Fibroblast of gingiva (primary cell): ENCODE measurements around the gene UNC119B.

Source experiments
- DNase-seq: peaks from one replicate; pipeline ENCODE4 v3.0.0-alpha.2; 2011; ENCODE audit warnings: low read depth

The UNC119B gene

DNA sequence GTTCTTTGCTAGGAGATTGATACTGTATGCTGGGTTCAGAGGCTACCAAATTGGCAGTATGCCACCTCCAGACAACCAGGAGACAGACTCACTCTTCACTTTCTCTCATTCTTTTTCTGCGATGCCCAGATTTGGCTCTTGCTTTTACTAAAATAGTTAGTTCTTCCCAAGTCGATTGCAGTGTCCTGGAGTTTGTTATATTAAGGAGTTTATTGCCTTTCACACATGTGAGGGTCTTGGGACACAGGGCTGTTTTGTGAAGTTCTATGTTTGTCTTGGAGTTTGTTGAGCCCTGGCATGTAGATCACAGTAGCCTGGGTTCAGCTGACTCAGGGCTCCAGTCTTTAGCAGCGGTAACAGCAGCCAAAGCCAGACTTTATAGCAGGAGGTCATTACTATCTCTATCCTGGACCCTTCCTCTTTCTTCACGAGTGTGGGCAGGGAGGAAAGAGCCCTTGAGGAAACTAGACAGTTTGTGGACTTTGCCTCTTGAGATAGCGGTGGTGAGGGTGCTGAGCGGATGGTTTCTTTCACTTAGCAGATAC is 21.7 kb upstream of the UNC119B start:
- peak; percentile 27 for DNase-seq

DNA sequence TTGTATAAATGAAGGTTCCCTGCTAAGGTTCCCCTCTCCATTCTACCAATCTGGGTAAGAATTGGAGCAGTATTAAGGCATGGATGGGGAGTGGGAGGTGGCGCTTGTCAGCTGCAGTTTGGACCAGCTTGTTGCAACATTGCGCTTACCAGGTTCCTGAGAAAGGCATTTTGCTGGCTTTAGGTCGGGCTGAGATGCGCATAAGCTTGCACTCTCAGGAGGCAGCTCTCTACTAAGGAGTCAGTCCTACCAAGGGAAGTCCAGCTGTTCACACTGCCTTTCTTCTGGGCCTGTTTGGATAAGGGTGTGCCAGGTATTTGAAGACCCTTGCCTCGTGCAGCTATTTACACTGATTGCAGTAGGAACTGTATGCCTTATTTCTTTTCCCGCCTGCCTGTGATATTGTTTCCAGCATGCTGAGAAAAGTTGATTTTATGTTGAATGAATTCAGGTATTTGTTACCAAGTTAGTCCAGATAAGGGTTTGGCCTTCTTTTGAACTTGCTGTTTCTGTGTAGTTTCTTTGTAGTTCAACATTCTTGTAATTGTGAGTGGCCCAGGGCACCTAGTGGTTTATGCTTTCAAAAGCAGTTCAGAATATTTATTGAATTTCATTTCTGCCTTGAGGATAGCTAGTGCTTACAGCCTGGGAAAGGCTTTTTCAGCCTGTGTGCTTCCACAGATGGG is 20.7 kb upstream of the UNC119B start:
- no peak for DNase-seq

DNA sequence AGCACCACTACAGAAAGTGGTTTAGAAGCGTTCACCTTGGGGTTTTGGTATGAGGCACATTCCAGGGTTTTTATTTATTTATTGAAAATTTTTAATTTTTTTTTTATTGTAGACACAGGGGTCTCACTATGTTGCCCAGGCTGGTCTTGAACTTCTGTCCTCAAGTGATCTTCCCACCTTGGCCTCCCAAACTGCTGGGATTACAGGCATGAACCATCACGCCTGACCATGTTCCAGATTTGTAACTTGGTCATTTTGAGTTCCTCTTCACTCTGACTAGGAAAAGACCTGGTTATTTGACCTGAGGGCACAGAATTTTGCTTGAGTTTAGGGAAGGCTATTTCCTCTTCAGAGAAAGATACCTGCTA is 20.2 kb upstream of the UNC119B start:
- DNase-seq, result no peak

DNA sequence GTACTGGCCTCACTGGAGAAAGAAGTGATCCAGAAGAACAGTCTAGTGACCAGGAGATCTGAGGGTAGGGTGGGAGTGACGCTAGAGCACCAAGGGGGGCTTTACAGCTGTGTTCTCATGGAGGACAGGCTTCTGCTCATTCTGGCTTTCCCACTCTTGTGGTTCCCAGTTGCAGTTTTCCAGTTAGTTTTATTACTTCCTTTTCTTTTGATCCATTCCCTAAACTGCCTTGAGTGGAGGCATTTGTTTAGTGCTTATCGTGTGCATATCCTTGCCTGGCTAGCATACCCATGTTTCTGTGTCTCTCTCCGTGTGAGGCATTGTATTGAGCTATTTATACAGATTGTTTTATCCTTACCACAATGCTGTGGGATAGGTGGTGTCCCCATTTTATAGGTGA is 19.3 kb upstream of the UNC119B start:
- no peak for DNase-seq

DNA sequence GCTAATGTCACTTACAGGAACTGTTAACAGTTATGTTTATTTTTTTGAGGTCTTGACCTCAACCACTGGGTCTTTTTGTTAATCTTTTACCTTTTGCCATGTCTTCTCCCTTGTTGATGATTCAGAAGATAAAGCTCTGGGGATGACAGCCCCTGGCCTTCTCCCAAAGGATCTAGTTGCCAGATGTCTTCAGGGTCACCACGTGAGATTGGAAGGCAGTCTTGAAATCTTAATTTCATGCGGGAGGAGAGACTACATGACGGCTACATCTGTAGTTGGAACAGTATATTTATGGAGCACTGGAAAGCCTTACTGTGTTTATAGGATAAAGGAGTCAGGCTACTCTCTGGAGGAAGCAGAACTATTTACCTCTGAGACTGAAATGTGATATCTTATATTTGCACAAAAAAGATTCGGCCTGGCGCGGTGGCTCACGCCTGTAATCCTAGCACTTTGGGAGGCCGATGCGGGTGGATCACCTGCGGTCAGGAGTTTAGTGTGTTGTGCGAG is 17.7 kb upstream of the UNC119B start:
- DNase-seq, result no peak

DNA sequence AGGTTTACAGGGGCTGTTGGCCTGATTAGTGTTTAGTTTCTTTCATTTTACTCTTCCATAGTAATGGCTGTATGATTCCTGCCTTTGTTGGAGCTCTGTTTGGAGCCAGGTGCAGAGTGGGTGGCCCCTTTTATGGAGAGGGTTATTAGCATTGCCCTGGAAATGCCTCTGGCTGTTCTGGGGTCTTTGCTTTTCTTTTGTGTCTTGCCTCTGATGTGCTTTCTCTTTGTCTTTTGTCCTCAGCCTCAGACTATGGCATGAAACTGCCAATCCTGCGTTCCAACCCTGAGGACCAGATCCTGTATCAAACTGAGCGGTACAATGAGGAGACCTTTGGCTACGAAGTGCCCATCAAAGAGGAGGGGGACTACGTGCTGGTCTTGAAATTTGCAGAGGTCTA is 16.4 kb upstream of the UNC119B start:
- no peak for DNase-seq

DNA sequence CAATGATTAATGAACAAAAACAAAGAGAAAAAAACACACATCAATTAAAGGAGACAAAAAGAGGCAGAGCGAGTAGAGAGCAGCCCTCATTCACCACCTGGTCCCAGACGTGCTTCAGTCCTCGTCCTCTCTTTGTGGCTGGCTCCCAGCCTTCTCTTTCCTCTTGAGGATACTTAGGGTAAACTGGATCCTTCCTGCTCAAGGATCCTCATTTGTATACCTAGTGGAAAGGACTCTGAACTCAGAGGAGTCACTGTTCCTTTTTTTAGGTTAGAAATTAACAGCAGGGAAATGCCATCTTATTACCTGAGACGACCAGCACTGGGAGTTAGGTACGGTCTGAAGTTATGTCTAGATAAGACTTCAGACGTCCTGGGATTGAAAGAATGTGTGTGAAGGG is 13.6 kb upstream of the UNC119B start:
- DNase-seq, result no peak

DNA sequence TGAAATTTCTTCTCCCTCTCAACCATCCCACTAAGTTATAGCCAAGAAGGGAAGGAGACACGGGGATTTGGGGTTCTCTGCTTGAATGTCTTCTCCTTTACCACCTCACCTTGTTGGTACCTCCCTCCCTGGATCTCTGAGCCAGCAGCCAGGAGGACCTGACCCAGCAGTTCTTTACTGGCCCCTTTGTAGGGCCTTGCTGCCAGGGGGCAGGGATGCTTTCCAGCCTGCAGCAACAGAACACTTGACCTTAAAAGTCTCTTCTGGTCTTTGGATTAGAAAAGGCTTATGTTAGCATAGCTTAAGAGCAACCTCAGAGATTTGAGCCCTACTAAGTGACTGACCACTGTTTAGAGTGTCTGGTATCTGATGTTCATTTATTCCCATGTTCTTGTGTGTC is 12.9 kb upstream of the UNC119B start:
- no peak for DNase-seq

DNA sequence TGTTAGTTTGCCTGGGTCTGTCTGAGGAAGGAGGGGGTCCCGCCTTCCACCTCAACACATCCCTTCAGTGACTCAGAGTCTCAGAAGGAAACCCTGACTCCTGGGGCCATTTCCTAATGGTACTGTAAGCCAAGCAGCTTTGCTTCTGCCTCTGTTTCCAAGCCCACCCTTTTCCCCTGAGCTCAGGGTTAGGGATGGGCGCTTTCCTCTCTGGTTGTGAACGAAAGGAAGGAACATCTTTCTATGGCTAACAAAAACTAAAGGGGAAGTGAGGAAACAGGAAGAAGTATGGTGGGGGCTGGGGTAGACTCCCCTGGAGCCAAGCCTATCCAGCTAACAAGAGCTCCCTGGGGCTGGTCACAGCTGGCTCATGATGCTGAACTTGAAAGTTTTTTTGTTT is 11.6 kb upstream of the UNC119B start:
- no peak for DNase-seq

DNA sequence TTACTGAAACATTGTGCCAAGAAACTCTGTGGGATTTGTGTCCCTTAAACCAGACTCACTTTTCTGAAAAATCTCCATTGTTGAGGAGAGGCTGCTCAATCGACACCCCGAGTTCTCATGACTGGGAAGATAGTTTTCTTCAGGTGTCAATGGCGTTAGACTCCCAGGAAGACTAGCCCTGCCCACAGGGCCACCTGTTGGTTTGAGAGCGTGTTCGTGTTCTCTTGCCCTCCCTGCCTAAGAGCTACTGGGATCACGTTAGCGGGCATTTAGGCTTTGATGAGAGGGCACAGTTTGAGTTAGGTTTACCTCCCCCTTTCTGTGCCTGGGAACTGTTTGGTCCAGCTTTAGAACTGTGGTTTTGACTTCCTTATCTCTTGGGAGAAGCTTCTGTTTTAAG is 10.7 kb upstream of the UNC119B start:
- no peak for DNase-seq

DNA sequence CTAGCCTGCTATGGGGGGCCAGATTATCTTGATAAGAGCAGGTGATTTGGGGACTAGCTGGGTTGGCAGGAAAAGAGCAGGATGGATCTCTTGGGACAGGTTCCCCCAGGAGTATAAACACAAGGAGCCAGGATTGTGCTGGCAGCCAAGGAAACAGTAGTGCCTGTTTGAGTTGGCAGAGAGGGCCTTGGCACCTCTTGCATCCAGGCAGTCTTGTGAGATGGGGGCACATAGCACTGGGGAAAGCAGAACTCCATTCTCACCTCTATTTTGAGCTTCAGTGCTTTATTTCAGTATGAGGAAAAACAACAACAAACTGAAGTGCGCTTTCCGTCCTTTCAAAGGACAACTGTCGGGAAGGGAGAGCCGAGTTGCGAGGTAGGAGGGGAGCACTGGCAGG is 9.4 kb upstream of the UNC119B start:
- no peak for DNase-seq

DNA sequence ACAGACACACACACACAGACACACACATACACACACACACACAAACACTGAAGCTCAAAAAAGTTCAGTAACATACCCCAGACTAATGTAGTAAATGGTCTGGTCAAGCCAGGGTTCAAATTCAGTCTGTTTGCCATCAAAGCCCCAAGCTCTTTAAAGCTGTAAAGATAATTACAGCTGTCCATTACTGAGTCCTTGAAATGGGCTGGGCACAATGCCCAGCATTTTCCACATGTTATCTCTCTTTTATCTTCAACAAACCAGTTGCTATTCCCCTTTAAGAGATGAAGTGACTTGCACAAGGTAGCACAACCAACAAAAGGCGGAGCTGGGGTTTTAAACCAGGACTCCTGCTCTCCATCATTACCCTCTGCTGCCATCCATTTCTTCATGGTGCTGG is 7.6 kb upstream of the UNC119B start:
- DNase-seq, result no peak

DNA sequence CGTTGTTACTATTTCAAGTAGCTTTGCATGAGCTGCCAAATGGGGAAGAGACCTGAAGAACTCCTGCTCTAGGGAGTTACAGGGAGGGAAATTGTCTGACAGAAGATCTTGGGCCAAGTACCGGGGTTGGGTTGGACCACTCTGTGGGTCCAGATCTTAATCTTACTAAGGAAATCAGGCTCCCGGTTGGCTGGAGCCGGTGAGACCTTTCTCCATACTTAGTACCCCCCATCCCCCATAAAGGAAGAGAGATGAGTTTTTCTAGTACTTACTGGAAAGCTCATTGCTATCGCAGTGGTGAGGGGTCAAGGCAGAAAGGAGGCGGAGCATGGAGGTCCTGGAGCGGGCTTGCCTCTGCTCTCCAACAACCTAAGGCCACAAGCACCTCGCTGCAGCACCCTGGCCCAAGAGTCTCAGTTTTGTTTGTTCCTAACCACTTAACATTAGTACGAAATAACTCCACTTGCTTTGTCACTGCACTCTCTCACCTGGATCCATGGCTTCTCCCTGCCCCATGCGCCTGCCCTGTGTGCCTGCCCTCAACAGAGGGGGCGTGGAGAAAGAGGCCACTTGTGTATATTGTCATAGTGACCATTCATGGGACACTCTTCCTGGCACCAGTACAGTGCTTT is 6.8 kb upstream of the UNC119B start:
- DNase-seq, result no peak

DNA sequence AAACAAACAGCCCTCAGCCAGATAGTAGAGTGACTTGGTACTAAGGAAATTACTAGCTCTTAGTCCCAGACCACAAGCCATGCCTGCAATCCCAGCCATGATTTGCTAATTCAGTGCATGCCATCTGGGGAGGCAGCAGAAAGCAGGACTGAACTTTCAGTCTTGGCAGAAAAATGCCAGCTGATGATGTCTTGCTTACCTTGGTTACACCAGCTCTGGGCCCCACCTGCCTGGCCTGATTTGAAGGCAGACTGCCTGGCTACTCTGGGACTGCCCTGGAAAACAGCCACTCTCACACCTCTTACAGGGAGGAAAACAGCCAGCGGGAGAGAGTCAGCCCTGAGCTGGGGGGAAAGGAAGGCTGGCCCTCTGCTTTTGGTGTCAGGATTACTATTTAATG is 4.6 kb upstream of the UNC119B start:
- DNase-seq, result no peak

DNA sequence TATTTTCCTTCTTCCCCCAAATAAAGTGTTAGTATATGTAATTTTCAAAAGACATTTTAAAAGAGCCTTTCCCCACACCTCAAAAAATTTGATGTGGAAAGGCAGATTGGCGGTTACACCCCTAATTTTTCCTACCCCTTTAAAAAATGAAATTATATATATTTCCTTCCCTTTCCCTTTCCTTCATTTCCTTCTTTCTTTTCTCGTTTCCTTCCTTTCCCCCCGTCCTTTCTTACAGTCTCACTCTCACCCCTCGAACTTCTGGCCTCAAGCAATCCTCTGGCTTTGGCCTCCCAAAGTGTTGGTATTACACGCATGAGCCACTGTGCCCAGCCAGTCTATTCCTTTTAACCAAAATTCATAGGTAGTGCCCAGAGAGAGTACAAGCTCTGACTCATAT is 4.2 kb upstream of the UNC119B start:
- DNase-seq, result no peak

DNA sequence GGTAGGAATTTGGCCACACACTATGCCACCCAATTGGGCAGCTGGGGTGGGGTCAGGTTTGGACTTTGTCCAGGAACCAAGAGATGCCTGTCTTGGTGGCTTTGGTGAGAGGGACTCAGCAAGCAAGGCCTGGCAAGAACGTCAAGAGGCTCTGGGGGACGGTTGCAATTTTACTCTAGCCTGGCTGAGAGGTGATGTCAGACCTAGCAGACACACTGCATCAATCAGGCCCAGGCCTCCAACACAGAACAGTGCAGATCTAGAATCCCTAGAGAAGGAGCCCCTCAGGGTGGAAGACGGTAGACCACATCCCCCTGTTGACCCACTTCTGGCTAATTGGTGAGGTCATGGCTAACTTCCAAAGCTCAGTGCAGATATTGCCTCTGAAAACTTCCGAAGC is 1.6 kb upstream of the UNC119B start:
- no peak for DNase-seq

DNA sequence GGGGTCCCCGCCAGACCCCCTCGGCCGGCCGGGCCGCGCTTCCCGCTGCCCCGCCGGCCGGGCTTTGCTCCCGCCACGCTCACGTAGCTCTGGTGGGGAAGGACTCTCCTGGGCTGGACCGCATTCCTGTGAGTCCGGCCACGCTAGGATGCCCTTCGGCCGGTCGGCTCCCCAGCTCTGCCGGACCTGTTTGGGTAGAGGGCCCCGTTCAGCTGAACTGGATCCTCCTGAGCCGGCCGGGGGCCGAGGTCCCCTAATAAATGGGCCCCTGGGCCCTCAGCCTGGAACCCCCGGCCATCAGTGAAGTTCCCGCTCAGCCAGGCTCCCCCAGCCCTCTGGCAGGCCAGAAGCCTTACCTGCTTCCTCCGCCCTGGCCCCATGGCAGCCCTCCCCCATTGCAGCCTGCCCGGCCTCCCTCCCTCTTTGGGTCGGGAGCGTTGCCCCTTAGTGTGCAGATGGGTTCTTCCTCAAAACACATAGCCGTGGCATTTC is 593 bp downstream of the UNC119B start:
- DNase-seq, result no peak

DNA sequence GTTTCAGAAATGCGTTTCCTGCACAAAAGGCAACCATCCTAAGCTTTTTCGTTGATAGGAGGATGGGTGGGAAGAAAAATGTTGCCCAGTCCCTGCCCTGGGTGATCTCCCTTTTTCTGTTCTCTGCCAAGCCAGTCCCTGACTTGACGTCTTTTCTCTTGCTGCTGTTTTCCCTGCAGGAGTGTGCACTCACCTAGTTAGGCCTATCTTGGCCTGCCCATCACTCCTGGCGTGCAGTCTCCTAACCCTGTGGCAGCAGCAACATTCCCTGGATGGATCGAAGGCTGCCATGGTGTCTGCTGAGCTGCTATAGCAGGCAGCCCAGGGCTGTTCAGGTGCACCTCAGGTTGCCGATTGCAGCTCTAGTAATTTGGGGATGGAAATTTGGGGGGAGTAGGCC is 1.2 kb downstream of the UNC119B start:
- DNase-seq, result no peak

DNA sequence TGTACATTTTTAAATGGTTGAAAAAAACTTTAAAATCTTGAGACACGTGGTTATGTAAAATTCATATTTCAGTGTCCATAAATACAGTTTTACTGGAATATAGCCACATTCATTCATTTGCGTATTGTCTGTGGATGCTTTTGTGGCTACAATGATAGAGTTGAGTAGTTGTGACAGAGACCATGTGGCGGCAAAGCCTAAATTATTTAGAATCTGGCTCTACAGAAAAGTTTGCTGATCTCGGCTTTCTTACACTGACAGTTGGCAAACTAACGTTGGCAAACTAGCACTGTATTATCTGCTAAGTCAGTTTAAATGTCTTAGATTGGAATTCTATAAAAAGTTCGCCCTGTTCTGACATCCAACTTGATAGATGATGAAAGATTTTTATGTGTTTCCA is 2.4 kb downstream of the UNC119B start:
- DNase-seq, result no peak

DNA sequence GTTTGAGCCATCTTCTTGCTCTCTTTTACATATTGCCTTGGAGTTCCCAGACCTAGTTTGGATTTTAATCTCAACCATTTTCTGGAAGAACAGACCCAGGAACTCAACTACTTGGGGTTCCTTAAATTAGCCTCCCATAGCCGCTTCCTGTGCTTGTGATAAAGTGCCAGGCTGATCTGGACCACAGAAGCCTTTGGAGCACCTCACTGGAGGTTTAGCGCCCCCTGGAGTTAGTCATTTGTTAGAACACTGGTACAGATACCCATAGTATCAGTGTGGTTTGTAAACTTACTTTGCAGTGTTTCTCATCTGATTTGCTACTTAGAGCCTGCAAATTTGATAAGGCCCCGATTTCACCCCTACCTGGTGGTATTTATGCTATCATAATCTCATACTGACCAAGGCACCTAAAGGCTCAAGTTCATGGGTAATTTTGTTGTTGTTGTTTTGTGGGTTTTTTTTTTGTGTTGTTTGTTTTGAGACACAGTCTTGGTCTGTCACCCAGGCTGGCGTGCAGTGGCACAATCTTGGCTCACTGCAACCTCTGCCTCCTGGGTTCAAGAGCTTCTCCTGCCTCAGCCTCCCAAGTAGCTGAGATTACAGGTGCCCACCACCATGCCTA is 3.7 kb downstream of the UNC119B start:
- peak; percentile 72 for DNase-seq

DNA sequence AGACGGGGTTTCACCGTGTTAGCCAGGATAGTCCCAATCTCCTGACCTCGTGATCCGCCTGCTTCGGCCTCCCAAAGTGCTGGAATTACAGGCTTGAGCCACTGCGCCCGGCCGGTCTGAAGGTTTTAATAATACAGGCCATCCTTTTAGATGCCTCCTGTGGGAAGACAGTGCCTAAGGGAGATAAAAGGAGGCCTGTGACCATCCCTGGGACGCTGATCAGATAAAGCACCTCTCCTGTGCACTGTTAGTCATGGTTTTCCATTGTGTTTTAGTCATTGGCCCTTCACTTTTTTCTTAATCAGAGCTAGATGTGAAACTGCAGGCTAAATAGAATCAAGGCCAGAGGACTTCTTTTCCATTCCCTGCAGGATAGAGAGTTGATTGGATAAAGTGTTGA is 7.8 kb downstream of the UNC119B start:
- no peak for DNase-seq

DNA sequence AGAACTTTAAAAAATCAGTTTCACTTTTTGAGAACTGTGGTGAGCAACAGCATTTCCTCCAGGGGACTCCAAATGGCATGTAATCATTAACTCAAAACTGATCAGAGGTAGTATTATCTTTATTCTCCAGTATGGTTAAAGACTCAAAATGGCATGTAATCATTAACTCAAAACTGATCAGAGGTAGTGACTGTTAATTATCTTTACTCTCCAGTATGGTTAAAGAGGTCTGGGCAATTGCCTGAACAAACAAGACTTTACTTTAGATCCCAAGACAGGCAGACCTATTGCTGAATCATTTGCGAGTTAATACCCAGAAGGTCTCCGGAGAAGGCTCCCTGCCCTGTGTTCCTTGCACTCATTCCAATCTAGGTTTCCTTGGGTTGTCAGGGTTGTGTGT is 8.8 kb downstream of the UNC119B start:
- no peak for DNase-seq
